GM12801 (cell line): Measurements from ENCODE around the gene ELF3.

Experiments used
- CTCF ChIP-seq: IDR thresholded peaks from one replicate; pipeline ENCODE4 v1.5.1; 2011; ENCODE audit warnings: control low read depth; ENCODE audit not compliant: insufficient read length; ENCODE audit errors: extremely low read depth

The ELF3 gene

GRCh38 chr1:201999625-202000238, 10.7 kb upstream of the ELF3 start:
- no peak for TF ChIP-seq CTCF

DNA sequence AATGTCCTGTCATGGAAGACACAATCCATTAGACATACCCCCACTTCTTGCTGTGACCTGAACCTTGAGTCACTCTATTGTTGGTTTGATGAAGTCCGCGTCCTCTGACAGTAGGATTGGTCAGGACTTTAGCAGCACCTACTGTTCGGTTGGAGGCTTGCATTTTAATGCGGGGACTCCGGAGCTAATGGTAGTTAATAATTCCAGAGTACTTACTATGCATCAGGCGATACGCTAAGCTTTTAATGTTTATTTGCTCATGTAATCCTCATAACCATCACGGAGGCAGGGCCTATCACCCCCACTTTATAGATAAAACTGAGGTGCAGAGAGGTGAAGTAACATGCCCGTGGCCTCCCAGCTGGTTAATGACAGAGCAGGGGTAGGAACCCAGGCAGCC, 7.9 kb upstream of the ELF3 start:
- TF ChIP-seq CTCF, result no peak

DNA sequence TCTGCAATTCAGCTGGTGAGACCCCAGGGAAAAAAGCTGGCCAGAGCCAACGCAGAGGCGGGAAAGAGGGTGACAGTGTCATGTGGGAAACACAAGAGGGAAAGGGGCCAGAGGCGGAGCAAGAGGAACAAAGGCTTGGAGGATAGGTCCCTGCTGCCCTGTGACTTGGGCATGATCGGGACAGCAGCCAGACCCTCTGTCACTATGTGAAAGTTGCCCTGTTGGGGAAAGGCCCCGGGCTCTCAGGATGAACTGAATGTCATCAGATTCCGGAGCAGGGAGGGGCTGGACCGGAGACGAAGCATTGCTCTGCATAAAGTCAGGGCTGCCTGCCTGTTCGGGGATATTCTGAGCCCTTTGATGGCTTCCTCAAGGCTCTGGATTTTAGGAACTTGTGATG, 5.7 kb upstream of the ELF3 start:
- no peak for TF ChIP-seq CTCF

GRCh38 chr1:202005958-202006357, 4.4 kb upstream of the ELF3 start:
- no peak for TF ChIP-seq CTCF

DNA sequence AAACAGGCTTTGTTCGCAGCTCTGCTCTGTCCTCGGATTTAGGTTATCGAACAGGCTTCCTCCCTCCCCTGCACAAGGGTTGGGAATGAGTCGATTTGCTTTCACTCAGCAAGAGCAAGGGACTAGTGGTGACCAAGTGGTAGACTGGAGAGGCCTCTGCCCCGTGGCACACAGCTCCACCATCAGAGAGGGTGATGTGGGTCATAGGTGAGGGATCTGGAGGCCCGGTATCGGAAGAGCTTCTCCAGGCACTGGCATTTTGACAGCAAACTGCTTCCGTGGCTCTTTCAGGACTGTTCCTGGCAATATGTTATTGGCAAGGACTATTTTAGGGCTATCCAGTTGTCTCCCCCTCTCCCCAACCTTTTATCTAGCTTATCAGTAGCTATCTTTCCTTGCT, 3.1 kb upstream of the ELF3 start:
- TF ChIP-seq CTCF, result no peak

GRCh38 chr1:202007805-202008489, 2.4 kb upstream of the ELF3 start:
- no peak for TF ChIP-seq CTCF

DNA sequence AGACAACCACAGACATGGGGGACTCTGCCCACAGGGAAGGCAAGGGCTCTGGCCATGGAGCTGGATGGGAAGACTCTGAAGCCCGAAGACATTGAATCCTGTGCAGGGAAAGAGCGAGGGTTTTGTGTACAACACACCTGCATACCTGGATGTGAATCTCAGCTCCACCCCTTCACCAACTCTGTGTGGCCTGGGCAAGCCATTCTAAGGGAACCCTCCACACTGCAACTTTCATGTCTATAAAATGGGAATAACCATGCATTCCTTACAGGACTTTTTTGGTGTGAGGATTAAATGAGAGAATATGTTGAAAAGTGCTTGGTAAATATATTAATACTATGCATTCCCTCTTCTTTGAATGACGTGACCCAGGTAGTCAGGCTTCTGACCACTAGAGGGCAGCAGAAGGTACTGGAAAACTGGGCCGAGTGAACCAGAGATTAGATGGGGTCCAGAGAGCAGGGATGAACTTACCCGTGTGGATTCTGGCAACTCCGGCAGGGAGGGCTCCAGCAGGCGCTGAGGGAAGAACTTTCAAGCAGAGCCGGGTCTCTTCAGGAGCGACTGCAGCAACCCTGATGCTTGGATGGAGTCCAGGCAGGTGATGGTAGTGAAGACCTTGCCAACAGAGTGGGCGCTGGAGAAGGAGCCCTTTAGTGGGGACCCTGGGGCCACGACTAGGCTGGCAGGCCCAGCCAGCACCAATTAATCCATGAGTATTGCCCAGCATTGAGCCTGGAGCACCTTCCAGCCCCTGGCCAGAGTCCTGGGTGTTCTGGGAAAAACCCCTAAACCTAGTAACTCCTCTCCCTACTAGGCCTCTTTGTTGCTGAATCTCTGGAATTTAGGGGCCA, 834 bp upstream of the ELF3 start:
- TF ChIP-seq CTCF, result peak; percentile 47
